ENCODE data around the gene MTA1. TPM values are rescaled to one million over a fixed set of nuclear protein-coding genes. Genes with fewer than 3 reads are reported as not detected.
A peak's percentile ranks its signal among the peaks of the same experiment; 100 is the strongest.

The MTA1 gene
- total and polyA plus RNA-seq, 2 of the 8 experiments (the other 6 are each of a cell fraction or from before 2014, with no cell fraction given) = 73.9 to 221 TPM

DNA sequence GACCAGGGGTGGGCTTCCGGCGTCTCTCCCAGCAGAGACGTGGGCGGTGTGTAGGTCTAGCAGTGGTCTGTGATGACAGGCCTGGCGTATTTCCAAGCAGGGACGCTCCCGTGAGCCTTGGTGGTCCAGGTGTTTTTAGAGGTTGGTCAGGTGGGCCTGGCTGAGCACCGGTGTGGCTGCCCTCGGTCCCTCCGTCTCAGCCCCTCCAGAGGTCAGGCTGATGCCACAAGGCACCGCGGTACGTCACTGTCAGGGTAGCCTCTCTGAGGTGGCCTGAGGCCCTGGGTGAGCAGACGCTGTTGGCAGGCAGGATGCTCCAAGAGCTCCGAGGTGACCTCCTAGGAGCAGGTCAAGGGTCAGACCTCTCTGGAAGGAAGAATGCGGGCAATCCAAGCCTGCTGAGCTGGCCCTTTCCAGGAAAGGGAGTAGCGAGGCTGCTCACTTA lies 13.6 kb downstream of the MTA1 start (continued):
- TF ChIP-seq, protein P1, sequence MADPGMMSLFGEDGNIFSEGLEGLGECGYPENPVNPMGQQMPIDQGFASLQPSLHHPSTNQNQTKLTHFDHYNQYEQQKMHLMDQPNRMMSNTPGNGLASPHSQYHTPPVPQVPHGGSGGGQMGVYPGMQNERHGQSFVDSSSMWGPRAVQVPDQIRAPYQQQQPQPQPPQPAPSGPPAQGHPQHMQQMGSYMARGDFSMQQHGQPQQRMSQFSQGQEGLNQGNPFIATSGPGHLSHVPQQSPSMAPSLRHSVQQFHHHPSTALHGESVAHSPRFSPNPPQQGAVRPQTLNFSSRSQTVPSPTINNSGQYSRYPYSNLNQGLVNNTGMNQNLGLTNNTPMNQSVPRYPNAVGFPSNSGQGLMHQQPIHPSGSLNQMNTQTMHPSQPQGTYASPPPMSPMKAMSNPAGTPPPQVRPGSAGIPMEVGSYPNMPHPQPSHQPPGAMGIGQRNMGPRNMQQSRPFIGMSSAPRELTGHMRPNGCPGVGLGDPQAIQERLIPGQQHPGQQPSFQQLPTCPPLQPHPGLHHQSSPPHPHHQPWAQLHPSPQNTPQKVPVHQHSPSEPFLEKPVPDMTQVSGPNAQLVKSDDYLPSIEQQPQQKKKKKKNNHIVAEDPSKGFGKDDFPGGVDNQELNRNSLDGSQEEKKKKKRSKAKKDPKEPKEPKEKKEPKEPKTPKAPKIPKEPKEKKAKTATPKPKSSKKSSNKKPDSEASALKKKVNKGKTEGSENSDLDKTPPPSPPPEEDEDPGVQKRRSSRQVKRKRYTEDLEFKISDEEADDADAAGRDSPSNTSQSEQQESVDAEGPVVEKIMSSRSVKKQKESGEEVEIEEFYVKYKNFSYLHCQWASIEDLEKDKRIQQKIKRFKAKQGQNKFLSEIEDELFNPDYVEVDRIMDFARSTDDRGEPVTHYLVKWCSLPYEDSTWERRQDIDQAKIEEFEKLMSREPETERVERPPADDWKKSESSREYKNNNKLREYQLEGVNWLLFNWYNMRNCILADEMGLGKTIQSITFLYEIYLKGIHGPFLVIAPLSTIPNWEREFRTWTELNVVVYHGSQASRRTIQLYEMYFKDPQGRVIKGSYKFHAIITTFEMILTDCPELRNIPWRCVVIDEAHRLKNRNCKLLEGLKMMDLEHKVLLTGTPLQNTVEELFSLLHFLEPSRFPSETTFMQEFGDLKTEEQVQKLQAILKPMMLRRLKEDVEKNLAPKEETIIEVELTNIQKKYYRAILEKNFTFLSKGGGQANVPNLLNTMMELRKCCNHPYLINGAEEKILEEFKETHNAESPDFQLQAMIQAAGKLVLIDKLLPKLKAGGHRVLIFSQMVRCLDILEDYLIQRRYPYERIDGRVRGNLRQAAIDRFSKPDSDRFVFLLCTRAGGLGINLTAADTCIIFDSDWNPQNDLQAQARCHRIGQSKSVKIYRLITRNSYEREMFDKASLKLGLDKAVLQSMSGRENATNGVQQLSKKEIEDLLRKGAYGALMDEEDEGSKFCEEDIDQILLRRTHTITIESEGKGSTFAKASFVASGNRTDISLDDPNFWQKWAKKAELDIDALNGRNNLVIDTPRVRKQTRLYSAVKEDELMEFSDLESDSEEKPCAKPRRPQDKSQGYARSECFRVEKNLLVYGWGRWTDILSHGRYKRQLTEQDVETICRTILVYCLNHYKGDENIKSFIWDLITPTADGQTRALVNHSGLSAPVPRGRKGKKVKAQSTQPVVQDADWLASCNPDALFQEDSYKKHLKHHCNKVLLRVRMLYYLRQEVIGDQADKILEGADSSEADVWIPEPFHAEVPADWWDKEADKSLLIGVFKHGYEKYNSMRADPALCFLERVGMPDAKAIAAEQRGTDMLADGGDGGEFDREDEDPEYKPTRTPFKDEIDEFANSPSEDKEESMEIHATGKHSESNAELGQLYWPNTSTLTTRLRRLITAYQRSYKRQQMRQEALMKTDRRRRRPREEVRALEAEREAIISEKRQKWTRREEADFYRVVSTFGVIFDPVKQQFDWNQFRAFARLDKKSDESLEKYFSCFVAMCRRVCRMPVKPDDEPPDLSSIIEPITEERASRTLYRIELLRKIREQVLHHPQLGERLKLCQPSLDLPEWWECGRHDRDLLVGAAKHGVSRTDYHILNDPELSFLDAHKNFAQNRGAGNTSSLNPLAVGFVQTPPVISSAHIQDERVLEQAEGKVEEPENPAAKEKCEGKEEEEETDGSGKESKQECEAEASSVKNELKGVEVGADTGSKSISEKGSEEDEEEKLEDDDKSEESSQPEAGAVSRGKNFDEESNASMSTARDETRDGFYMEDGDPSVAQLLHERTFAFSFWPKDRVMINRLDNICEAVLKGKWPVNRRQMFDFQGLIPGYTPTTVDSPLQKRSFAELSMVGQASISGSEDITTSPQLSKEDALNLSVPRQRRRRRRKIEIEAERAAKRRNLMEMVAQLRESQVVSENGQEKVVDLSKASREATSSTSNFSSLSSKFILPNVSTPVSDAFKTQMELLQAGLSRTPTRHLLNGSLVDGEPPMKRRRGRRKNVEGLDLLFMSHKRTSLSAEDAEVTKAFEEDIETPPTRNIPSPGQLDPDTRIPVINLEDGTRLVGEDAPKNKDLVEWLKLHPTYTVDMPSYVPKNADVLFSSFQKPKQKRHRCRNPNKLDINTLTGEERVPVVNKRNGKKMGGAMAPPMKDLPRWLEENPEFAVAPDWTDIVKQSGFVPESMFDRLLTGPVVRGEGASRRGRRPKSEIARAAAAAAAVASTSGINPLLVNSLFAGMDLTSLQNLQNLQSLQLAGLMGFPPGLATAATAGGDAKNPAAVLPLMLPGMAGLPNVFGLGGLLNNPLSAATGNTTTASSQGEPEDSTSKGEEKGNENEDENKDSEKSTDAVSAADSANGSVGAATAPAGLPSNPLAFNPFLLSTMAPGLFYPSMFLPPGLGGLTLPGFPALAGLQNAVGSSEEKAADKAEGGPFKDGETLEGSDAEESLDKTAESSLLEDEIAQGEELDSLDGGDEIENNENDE (IDR thresholded peaks at IDR 0.05; ENCODE audit: insufficient replicate concordance, low read length) = no peak
- TF ChIP-seq CHD1 (IDR thresholded peaks at IDR 0.05; ENCODE audit: low read depth, low read length) (no peak), GTF2F1 (IDR thresholded peaks at IDR 0.05; ENCODE audit: borderline replicate concordance, low read depth, low read length) (no peak), TEAD4 (IDR thresholded peaks at IDR 0.05; ENCODE audit: low read depth, low read length) (peak; percentile 55; the same call in 1 of the 2 replicates), TBP (IDR thresholded peaks at IDR 0.05; ENCODE audit: low read depth, low read length) (no peak), POLR2AphosphoS5 (IDR thresholded peaks at IDR 0.05; ENCODE audit: low read depth, low read length) (0 out of 2 replicates have a peak, but pooled peaks have one; percentile 14)

Measured in H1 (cell line).